Stimulated activated CD4-positive, alpha-beta T cell treated with anti-CD3 and anti-CD28 coated beads, TNF-alpha, amount 100 ng/mL, for 4 hours (primary cell): ENCODE measurements around the gene HIP1R.
"Not testable (repeated sequence)": the region's sequence is repeated elsewhere in the genome, so short reads cannot be mapped to it uniquely, and the experiment has no call there.

Experiments
- DNase-seq, 3 experiments: peaks; one replicate each; pipeline ENCODE4 v3.0.0-alpha.2; 2020; ENCODE audit warnings: low read depth in 3 of 3

The HIP1R gene

GRCh38 chr12:122894193-122895121 is 59.2 kb downstream of the HIP1R start:
- DNase-seq = no peak

- DNase-seq = no peak
Observed at GRCh38 chr12:122895320-122895703, 60.1 kb downstream of the HIP1R start.

- DNase-seq = peak; percentile 76 to 85 (median 79)
Observed at GRCh38 chr12:122895704-122896636, 60.7 kb downstream of the HIP1R start, which contains the start of gene VPS37B. TSS of gene VPS37B (minus strand) at chr12:122896124. CDS start at chr12:122896062, 62 bp downstream.

- no peak for DNase-seq
Observed at GRCh38 chr12:122896662-122897061, 61.4 kb downstream of the HIP1R start.

GRCh38 chr12:122899887-122900286 is 64.6 kb downstream of the HIP1R start:
- DNase-seq = no peak

GRCh38 chr12:122902854-122903692 is 67.8 kb downstream of the HIP1R start:
- DNase-seq = no peak

- no peak for DNase-seq
Observed at GRCh38 chr12:122903693-122904034, 68.4 kb downstream of the HIP1R start.

GRCh38 chr12:122905258-122905657 is 70.0 kb downstream of the HIP1R start:
- DNase-seq = not testable (repeated sequence)

GRCh38 chr12:122908915-122909314 is 73.7 kb downstream of the HIP1R start:
- no peak for DNase-seq

- DNase-seq = no peak
Observed at GRCh38 chr12:122909442-122910288, 74.4 kb downstream of the HIP1R start.
